Mesothelial cell of epicardium (in vitro differentiated cells): ENCODE data around the gene TMEM97. TPM values are rescaled to one million over a fixed set of nuclear protein-coding genes. Genes with fewer than 3 reads are reported as not detected.

Experiments
- DNase-seq, 2 experiments: peaks; one replicate each; pipeline ENCODE4 v3.0.0; 2021; ENCODE audit warnings: low spot score in 2 of 2; ENCODE audit not compliant: unreplicated experiment in 2 of 2
- H3K27ac Mint-ChIP-seq: 2 replicates; pipeline ENCODE4 v1.8.0; 2021; ENCODE audit warnings: mixed read lengths
- H3K27me3 Mint-ChIP-seq: 2 replicates; pipeline ENCODE4 v1.8.0; 2021; ENCODE audit warnings: low read depth, mixed read lengths
- H3K36me3 Mint-ChIP-seq: 2 replicates; pipeline ENCODE4 v1.8.0; 2021; ENCODE audit warnings: mixed read lengths
- H3K4me1 Mint-ChIP-seq: 2 replicates; pipeline ENCODE4 v1.8.0; 2021; ENCODE audit warnings: mixed read lengths
- H3K4me3 Mint-ChIP-seq: 2 replicates; pipeline ENCODE4 v1.8.0; 2021; ENCODE audit warnings: mild to moderate bottlenecking, moderate library complexity, mixed read lengths
- H3K9me3 Mint-ChIP-seq: 2 replicates; pipeline ENCODE4 v1.8.0; 2021; ENCODE audit warnings: mixed read lengths
- CTCF ChIP-seq: fragments of 200-600 bp; sonication (generic); IDR thresholded peaks from one replicate; pipeline ENCODE4 v1.5.0; 2021; ENCODE audit warnings: antibody characterized with exemption; ENCODE audit not compliant: unreplicated experiment
- total RNA-seq: library from RNA; stranded (reverse); gene quantifications from 3 replicates; pipeline ENCODE4 v1.2.1, GENCODE V29; 2021

TMEM97 gene
- total RNA-seq, 1 donor from 2014 or later, result 43.3 TPM

GRCh38 chr17:28368915-28369683 lies 50.1 kb downstream of the TMEM97 start:
- no peak overlapping the region for H3K27ac Mint-ChIP-seq
- no peaks in the 10 kb centered on the region for H3K36me3 Mint-ChIP-seq
- H3K27me3 Mint-ChIP-seq, result peaks cover 21% of the 10 kb centered on the region
- H3K4me1 Mint-ChIP-seq, result peaks cover 13% of the 10 kb centered on the region
- no peak for DNase-seq
- no peaks in the 10 kb centered on the region for H3K9me3 Mint-ChIP-seq
- no peak for TF ChIP-seq CTCF
- no peak overlapping the region for H3K4me3 Mint-ChIP-seq

DNA sequence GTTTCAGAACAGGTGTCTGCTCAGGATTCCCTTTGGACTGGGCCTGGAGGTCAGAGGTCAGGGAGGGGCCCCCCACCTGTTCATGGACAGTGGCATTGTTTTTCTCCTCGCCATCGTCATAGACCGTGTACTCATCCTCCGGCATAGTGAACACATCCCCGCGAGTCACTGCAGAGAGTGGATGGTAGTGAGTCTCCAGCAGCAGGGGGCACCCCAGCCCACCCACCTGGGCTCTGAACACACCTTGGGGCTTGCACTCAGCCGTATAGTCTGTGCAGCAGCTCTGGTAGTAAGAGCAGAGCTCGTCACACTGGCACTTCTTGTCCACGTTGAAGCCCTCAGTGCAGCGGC lies 50.7 kb downstream of the TMEM97 start:
- TF ChIP-seq CTCF, result no peak
- Mint-ChIP-seq H3K9me3 (no peaks in the 10 kb centered on the region), H3K4me3 (no peak overlapping the region), H3K27me3 (peaks cover 24% of the 10 kb centered on the region), H3K27ac (peak overlapping the region; percentile 48), H3K4me1 (peaks cover 13% of the 10 kb centered on the region), H3K36me3 (no peaks in the 10 kb centered on the region)
- DNase-seq, result no peak

- Mint-ChIP-seq H3K9me3 (no peaks in the 10 kb centered on the region), H3K4me1 (peaks cover 13% of the 10 kb centered on the region), H3K27ac (peak within 1 kb of the TSS; percentile 77), H3K27me3 (peaks cover 27% of the 10 kb centered on the region), H3K36me3 (no peaks in the 10 kb centered on the region), H3K4me3 (peak within 1 kb of the TSS; percentile 77)
- TF ChIP-seq CTCF, result no peak
- no peak for DNase-seq
Measured at GRCh38 chr17:28370035-28370743, 51.2 kb downstream of the TMEM97 start, which contains the start of gene VTN. VTN (minus strand) TSS chr17:28370307; CDS start chr17:28370203, 104 bp downstream.

GRCh38 chr17:28370744-28371103 lies 51.7 kb downstream of the TMEM97 start:
- H3K9me3 Mint-ChIP-seq, result no peaks in the 10 kb centered on the region
- DNase-seq, result no peak
- peaks cover 27% of the 10 kb centered on the region for H3K27me3 Mint-ChIP-seq
- no peak for TF ChIP-seq CTCF
- H3K27ac Mint-ChIP-seq, result peak overlapping the region; percentile 77
- H3K4me1 Mint-ChIP-seq, result peaks cover 13% of the 10 kb centered on the region
- H3K4me3 Mint-ChIP-seq, result peak overlapping the region; percentile 77
- no peaks in the 10 kb centered on the region for H3K36me3 Mint-ChIP-seq

DNA sequence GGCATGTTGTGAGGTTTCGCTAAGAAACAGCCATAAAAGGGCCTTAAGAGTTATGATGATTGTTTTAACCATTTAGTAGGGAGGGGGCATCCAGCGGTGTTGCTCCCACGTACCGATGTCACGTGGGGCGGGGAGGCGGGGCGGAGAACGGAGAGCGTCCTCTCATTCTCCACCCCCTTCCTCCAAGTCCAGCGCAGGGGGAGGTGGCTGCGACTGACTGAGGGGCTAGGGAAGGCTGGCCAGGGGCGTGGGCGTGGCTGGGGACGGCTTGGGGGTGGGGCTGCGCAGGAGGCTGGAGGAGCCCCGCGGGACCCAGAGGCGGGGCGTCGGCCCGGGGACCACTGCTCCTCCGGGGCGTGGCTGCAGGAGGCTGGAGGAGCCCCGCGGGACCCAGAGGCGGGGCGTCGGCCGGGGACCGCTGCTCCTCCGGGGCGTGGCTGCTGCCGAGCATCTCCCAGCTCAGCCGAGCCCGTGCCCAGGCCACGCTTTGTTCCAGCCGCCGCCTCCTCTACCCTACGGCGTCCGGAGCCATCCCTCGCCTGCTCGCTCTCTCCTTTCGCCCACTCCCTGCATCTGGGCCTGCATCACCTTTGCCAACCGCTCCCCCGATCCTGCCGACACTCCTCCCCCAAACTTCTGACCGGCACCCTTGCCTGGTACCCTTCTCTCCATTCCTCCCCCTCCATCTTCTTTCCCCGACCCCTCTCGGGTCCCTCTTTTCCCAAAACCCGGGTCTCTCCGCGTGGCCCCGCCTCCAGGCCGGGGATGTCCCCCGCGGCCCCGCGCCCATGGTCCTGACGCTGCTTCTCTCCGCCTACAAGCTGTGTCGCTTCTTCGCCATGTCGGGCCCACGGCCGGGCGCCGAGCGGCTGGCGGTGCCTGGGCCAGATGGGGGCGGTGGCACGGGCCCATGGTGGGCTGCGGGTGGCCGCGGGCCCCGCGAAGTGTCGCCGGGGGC lies 52.5 kb downstream of the TMEM97 start, which contains the start of gene SARM1:
SARM1 (plus strand) TSS at position 450 of the 958 bp plus-strand sequence; CDS start at position 789, 339 bp downstream.
- H3K9me3 Mint-ChIP-seq, result no peaks in the 10 kb centered on the region
- no peak for TF ChIP-seq CTCF

More for the DNA sequence above, 52.5 kb downstream of the TMEM97 start, which contains the start of gene SARM1:
- H3K27me3 Mint-ChIP-seq, result peaks cover 30% of the 10 kb centered on the region
- H3K27ac Mint-ChIP-seq, result peak within 1 kb of the TSS; percentile 77
- peak within 1 kb of the TSS; percentile 77 for H3K4me3 Mint-ChIP-seq
- peaks cover 13% of the 10 kb centered on the region for H3K4me1 Mint-ChIP-seq
- no peaks in the 10 kb centered on the region for H3K36me3 Mint-ChIP-seq
- DNase-seq, result peak; percentile 84 to 87
